ENCODE results near the gene ATP5F1D.

ATP5F1D gene

DNA sequence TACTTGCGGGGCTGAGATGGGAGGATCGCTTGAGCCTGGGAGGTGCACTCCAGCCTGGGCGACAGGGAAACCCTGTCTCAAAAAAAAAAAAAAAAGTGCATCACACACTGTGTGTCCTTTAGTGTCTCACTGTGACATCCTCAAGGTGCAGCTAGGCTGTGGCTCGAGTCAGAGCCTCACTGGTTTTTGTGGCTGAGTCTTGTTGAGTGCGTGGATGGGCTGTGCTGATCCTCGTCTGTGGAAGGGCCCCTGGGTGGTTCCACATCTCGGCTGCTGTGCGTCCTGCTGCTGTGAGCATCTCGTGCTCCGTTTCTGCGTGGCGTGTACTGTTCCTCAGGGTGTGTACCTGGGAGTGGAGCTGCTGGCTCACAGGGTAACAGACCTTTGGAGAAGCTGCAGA is 24.8 kb upstream of the ATP5F1D start:
- H3K4me3 Mint-ChIP-seq = no peak overlapping the region
- no peak overlapping the region for H3K27ac Mint-ChIP-seq
- DNase-seq (no peak), ATAC-seq (no peak)
- H3K27me3 Mint-ChIP-seq = no peaks in the 10 kb centered on the region
- H3K36me3 Mint-ChIP-seq (ENCODE audit: low read depth) = peaks cover 10% of the 10 kb centered on the region
- no peaks in the 10 kb centered on the region for H3K9me3 Mint-ChIP-seq
- H3K4me1 Mint-ChIP-seq = peaks cover 14% of the 10 kb centered on the region

- no peaks in the 10 kb centered on the region for H3K27me3 Mint-ChIP-seq
Measured at GRCh38 chr19:1217366-1217765, 24.2 kb upstream of the ATP5F1D start.

GRCh38 chr19:1218751-1219567 is 22.6 kb upstream of the ATP5F1D start:
- H3K9me3 Mint-ChIP-seq = no peaks in the 10 kb centered on the region
- ATAC-seq (no peak), DNase-seq (no peak)
- no peak overlapping the region for H3K4me3 Mint-ChIP-seq
- H3K4me1 Mint-ChIP-seq = peaks cover 4% of the 10 kb centered on the region
- no peak overlapping the region for H3K27ac Mint-ChIP-seq
- no peaks in the 10 kb centered on the region for H3K27me3 Mint-ChIP-seq
- peaks cover 2% of the 10 kb centered on the region for H3K36me3 Mint-ChIP-seq (ENCODE audit: low read depth)

More at GRCh38 chr19:1217366-1217765, 24.2 kb upstream of the ATP5F1D start:
- DNase-seq (no peak), ATAC-seq (no peak)
- Mint-ChIP-seq H3K36me3 (ENCODE audit: low read depth) (peaks cover 10% of the 10 kb centered on the region), H3K4me3 (no peak overlapping the region), H3K4me1 (peaks cover 14% of the 10 kb centered on the region), H3K9me3 (no peaks in the 10 kb centered on the region), H3K27ac (no peak overlapping the region)

DNA sequence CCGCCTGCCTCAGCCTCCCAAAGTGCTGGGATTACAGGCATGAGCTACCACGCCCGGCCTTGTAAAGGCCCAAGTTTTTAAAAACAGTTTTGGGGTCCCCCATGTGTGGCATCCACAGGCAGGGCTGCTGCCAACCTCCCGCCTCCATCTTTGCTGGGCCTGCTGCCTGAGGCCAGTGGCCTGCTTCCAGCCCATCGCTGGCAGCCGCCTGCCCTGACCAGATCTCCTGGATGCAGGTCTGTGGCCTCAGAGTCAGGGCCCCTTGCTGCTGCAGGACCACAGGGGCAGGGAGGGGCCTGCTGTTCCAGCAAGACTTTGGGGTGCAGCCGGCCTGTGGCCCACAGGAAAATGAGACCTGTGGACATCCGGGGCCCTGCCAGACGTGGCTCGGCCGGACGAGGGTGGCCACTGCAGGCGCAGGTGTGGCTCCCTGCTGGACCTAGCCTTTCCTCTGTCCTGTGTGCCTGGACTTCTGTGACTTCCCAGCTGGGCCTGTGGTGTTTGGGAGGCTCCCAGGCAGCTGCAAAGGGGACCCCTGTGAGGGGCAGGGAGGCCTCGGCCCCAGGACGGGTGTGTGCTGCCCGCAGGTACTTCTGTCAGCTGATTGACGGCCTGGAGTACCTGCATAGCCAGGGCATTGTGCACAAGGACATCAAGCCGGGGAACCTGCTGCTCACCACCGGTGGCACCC is 21.6 kb upstream of the ATP5F1D start:
- ATAC-seq = no peak
- no peak overlapping the region for H3K27ac Mint-ChIP-seq

GRCh38 chr19:1220477-1220930 is 21.0 kb upstream of the ATP5F1D start:
- no peak for DNase-seq
- Mint-ChIP-seq H3K36me3 (ENCODE audit: low read depth) (peaks cover 2% of the 10 kb centered on the region), H3K9me3 (no peaks in the 10 kb centered on the region), H3K27ac (no peak overlapping the region), H3K27me3 (no peaks in the 10 kb centered on the region), H3K4me1 (no peaks in the 10 kb centered on the region), H3K4me3 (no peak overlapping the region)
- ATAC-seq = no peak

More for the DNA sequence above, 21.6 kb upstream of the ATP5F1D start:
- Mint-ChIP-seq H3K4me1 (no peaks in the 10 kb centered on the region), H3K36me3 (ENCODE audit: low read depth) (peaks cover 2% of the 10 kb centered on the region), H3K4me3 (no peak overlapping the region), H3K9me3 (no peaks in the 10 kb centered on the region), H3K27me3 (no peaks in the 10 kb centered on the region)
- DNase-seq = no peak

GRCh38 chr19:1220976-1221903 is 20.3 kb upstream of the ATP5F1D start:
- Mint-ChIP-seq H3K4me1 (no peaks in the 10 kb centered on the region), H3K36me3 (ENCODE audit: low read depth) (peaks cover under 1% of the 10 kb centered on the region), H3K4me3 (no peak overlapping the region), H3K9me3 (no peaks in the 10 kb centered on the region), H3K27me3 (no peaks in the 10 kb centered on the region), H3K27ac (no peak overlapping the region)
- ATAC-seq (no peak), DNase-seq (no peak)

GRCh38 chr19:1221904-1222255 is 19.7 kb upstream of the ATP5F1D start:
- Mint-ChIP-seq H3K27me3 (no peaks in the 10 kb centered on the region), H3K27ac (no peak overlapping the region), H3K9me3 (no peaks in the 10 kb centered on the region), H3K4me3 (no peak overlapping the region), H3K4me1 (no peaks in the 10 kb centered on the region), H3K36me3 (ENCODE audit: low read depth) (no peaks in the 10 kb centered on the region)
- no peak for ATAC-seq
- DNase-seq = no peak

GRCh38 chr19:1222394-1222793 is 19.2 kb upstream of the ATP5F1D start:
- no peaks in the 10 kb centered on the region for H3K27me3 Mint-ChIP-seq
- no peaks in the 10 kb centered on the region for H3K4me1 Mint-ChIP-seq
- no peak for ATAC-seq
- no peaks in the 10 kb centered on the region for H3K9me3 Mint-ChIP-seq
- no peaks in the 10 kb centered on the region for H3K36me3 Mint-ChIP-seq (ENCODE audit: low read depth)
- no peak overlapping the region for H3K27ac Mint-ChIP-seq
- no peak for DNase-seq
- no peak overlapping the region for H3K4me3 Mint-ChIP-seq

DNA sequence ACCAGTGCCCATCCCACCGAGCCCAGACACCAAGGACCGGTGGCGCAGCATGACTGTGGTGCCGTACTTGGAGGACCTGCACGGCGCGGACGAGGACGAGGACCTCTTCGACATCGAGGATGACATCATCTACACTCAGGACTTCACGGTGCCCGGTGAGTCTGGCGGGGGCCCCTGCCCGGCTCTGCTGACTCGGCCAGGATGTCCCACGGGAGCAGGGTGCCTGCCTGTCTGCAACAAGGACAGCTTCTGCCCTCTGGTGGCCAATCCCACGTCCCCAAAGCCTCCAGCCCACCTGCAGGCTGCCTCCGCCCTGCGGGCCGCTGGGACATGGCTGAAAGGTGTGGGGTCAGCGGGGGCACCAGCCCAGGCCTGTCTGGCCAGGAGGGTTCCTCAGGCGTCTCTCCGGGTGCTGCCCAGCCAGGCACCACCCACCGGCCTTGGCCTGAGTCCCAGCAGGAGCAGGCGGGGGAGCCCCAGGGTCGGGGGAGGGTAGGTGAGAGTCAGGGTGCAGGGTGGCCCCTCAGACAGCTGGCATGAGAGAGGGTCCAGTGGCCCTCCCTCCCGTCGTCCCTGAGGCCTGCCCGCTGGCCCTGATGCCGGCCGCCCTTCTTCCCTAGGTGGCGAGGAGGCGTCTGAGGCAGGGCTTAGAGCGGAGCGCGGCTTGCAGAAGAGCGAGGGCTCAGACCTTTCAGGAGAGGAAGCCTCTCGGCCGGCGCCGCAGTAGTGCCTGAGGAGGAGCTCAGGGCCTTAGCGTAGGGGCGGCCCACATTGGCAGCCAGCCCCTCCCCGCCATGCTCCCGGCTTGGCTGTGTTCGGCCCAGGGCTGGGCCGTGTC is 18.3 kb upstream of the ATP5F1D start:
- Mint-ChIP-seq H3K9me3 (no peaks in the 10 kb centered on the region), H3K4me1 (no peaks in the 10 kb centered on the region), H3K27ac (no peak overlapping the region), H3K36me3 (ENCODE audit: low read depth) (no peaks in the 10 kb centered on the region), H3K27me3 (no peaks in the 10 kb centered on the region), H3K4me3 (no peak overlapping the region)
- ATAC-seq = no peak
- peak; percentile 47 for DNase-seq

DNA sequence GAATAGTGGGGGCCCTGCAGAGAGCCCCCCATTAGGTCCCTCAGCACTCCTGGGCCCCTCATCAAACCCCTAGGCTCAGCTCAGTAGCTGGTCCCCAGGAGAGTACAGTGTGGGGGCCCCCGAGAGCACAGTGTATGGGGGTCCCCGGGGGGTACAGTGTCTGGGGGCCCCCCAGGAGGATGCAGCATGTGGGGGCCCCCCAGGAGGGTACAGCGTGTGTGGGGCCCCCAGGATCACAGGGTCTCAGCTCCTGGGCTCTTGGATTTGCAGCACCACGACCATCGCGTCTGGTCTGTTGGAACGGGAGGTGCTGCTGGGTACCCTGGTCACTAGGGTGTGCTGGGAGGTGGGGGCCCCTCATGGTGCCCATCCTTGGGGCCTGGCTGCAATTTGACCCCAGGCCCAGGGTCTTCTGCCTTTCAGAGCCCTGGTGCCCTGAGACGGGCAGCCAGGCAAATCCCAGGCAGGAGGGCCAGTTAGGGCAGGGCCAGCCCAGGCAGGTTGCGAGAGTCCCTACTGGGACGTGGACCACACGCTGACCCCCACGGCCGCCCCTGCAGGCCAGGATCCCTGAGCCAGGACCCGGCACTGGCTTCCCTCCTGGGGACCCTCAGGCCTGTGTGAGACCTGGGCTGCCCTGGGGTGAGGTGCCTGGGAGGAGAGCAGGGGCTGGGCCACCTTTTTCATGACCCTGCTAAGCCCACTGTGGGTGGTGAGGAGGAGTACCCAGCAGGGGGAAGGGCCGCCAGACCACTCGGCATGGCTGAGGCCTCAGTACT is 17.3 kb upstream of the ATP5F1D start:
- DNase-seq (no peak), ATAC-seq (no peak)
- Mint-ChIP-seq H3K4me3 (no peak overlapping the region), H3K27ac (no peak overlapping the region), H3K36me3 (ENCODE audit: low read depth) (no peaks in the 10 kb centered on the region), H3K4me1 (no peaks in the 10 kb centered on the region), H3K9me3 (no peaks in the 10 kb centered on the region), H3K27me3 (no peaks in the 10 kb centered on the region)

GRCh38 chr19:1224847-1225246 is 16.7 kb upstream of the ATP5F1D start:
- no peaks in the 10 kb centered on the region for H3K27me3 Mint-ChIP-seq
- no peak overlapping the region for H3K4me3 Mint-ChIP-seq
- H3K27ac Mint-ChIP-seq = no peak overlapping the region
- H3K4me1 Mint-ChIP-seq = no peaks in the 10 kb centered on the region
- H3K36me3 Mint-ChIP-seq (ENCODE audit: low read depth) = no peaks in the 10 kb centered on the region
- DNase-seq (no peak), ATAC-seq (no peak)
- H3K9me3 Mint-ChIP-seq = no peaks in the 10 kb centered on the region

DNA sequence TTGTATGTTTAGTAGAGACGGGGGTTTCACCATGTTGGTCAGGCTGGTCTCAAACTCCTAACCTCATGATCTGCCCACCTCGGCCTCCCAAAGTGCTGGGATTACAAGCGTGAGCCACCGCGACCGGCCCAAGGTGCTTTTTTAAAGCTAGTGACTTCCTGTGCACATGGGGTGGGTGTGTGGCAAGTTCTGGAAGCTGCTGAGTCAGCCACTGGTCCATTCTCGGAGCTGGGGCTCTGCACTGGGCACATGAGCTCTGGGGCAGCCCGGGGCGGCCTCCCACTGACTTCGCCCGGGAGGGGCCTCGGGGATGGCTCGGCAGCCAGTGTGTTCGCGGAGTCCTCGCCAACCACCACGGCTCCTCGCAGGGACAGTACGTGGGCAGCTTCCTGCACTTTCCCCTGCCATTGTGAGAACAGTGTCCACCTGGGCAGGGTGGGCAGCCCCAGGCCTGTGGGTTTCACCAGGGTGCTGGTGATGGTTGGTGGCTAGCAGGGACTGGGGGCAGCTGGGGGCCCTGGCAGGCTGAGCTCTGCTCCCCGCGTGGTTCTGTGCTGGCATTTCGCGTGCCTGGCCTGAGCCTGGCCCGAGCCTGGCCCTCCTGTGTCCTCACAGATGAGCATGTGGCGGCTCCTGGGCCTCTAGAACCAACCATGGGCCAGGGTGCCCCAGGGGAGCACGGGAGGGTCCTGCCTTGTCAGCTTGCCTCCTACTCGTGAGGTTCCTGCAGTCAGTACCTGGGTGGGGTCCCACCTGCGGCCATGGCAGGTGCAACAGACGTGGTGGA is 15.9 kb upstream of the ATP5F1D start:
- DNase-seq = no peak
- Mint-ChIP-seq H3K4me1 (no peaks in the 10 kb centered on the region), H3K4me3 (no peak overlapping the region), H3K27ac (no peak overlapping the region), H3K9me3 (no peaks in the 10 kb centered on the region), H3K27me3 (no peaks in the 10 kb centered on the region), H3K36me3 (ENCODE audit: low read depth) (no peaks in the 10 kb centered on the region)
- no peak for ATAC-seq

GRCh38 chr19:1226227-1226518 is 15.4 kb upstream of the ATP5F1D start:
- Mint-ChIP-seq H3K27me3 (no peaks in the 10 kb centered on the region), H3K4me3 (no peak overlapping the region)
- no peak for DNase-seq

More at GRCh38 chr19:1226227-1226518, 15.4 kb upstream of the ATP5F1D start:
- Mint-ChIP-seq H3K36me3 (ENCODE audit: low read depth) (no peaks in the 10 kb centered on the region), H3K27ac (no peak overlapping the region), H3K4me1 (no peaks in the 10 kb centered on the region), H3K9me3 (no peaks in the 10 kb centered on the region)
- no peak for ATAC-seq
